Activated B cell treated with CpG ODN at 0.5 μM for 24 hours (primary cell): ENCODE results near the gene NKIRAS1. TPM values are rescaled to one million over a fixed set of nuclear protein-coding genes. Genes with fewer than 3 reads are reported as not detected.

Experiments
- ATAC-seq: fragments of 200-7000 bp; cut with Tn5 transposase; one replicate; pipeline ENCODE4 v1.10.0; 2021; ENCODE audit warnings: low read depth, mild to moderate bottlenecking, moderate library complexity
- CTCF ChIA-PET: fragments of 350-600 bp; sonication (Branson Sonifier 250); formaldehyde crosslinking; loops from one replicate; lab custom pipeline; 2021; ENCODE audit warnings: antibody characterized with exemption; lab: Charles Lee
- POLR2A ChIA-PET: fragments of 350-600 bp; sonication (Branson Sonifier 250); formaldehyde crosslinking; loops from one replicate; lab custom pipeline; 2021; ENCODE audit warnings: antibody characterized with exemption; lab: Charles Lee
- DNase-seq: peaks from one replicate; pipeline ENCODE4 v3.0.0; 2022
- H3K27ac Mint-ChIP-seq: one replicate; pipeline ENCODE4 v1.8.0; 2020; ENCODE audit warnings: mixed read lengths
- H3K27me3 Mint-ChIP-seq: one replicate; pipeline ENCODE4 v1.8.0; 2021; ENCODE audit warnings: mixed read lengths
- H3K36me3 Mint-ChIP-seq: one replicate; pipeline ENCODE4 v1.8.0; 2021; ENCODE audit warnings: low read depth, mixed read lengths
- H3K4me1 Mint-ChIP-seq: one replicate; pipeline ENCODE4 v1.8.0; 2021; ENCODE audit warnings: mixed read lengths
- H3K4me3 Mint-ChIP-seq: one replicate; pipeline ENCODE4 v1.8.0; 2020; ENCODE audit warnings: mild to moderate bottlenecking, mixed read lengths
- H3K9me3 Mint-ChIP-seq: one replicate; pipeline ENCODE4 v1.8.0; 2020; ENCODE audit warnings: mixed read lengths
- CTCF ChIP-seq: fragments of 200-600 bp; IDR thresholded peaks from one replicate; pipeline ENCODE4 v1.8.0; 2022; ENCODE audit warnings: antibody characterized with exemption, mild to moderate bottlenecking
- intact Hi-C: fragments of 100-400 bp; cut with micrococcal nuclease; formaldehyde crosslinking; loops from one replicate; pipeline ENCODE4 v1.15.1; 2024
- total RNA-seq: library from RNA; stranded (reverse); gene quantifications from 2 replicates; pipeline ENCODE4 v1.2.3, GENCODE V29; 2022

NKIRAS1 gene
- total RNA-seq, 1 donor from 2014 or later: 3.4 TPM

GRCh38 chr3:23942546-23942945, 25.8 kb upstream of the NKIRAS1 start:
- no peak for TF ChIP-seq CTCF
- no peaks in the 10 kb centered on the region for H3K27me3 Mint-ChIP-seq
- POLR2A ChIA-PET: interaction anchor here (2.9 kb wide), 1 partner anchor 25 kb away, joined by 8 read pairs; the partner anchor contains the start of genes NKIRAS1 and RPL15
- H3K9me3 Mint-ChIP-seq: no peaks in the 10 kb centered on the region
- intact Hi-C loops: loop anchor here (10.0 kb wide), 1 partner anchor 1722 kb away; the partner anchor contains the start of gene TOP2B
- H3K4me3 Mint-ChIP-seq: no peak overlapping the region
- DNase-seq: no peak
- no peak overlapping the region for H3K27ac Mint-ChIP-seq
- CTCF ChIA-PET: no interaction called here
- peaks cover 2% of the 10 kb centered on the region for H3K36me3 Mint-ChIP-seq
- H3K4me1 Mint-ChIP-seq: peaks cover 16% of the 10 kb centered on the region
- no peak for ATAC-seq

- ATAC-seq (no peak), DNase-seq (no peak)
- Mint-ChIP-seq H3K27ac (no peak overlapping the region), H3K4me1 (peaks cover 11% of the 10 kb centered on the region), H3K4me3 (no peak overlapping the region), H3K9me3 (no peaks in the 10 kb centered on the region), H3K36me3 (peaks cover 2% of the 10 kb centered on the region), H3K27me3 (peaks cover 8% of the 10 kb centered on the region)
- intact Hi-C loops: loop anchor here (10.0 kb wide), 1 partner anchor 1723 kb away; the partner anchor contains the start of gene TOP2B
- CTCF ChIA-PET: interaction anchor here (1.0 kb wide), 1 partner anchor 17 kb away, joined by 4 read pairs; no protein-coding TSS in a partner anchor
- no peak for TF ChIP-seq CTCF
- POLR2A ChIA-PET: interaction anchor here (2.9 kb wide), 1 partner anchor 24 kb away, joined by 8 read pairs; the partner anchor contains the start of genes NKIRAS1 and RPL15
Measured at GRCh38 chr3:23941440-23941839, 24.6 kb upstream of the NKIRAS1 start.

- Mint-ChIP-seq H3K27me3 (peaks cover 8% of the 10 kb centered on the region), H3K36me3 (no peaks in the 10 kb centered on the region), H3K4me1 (peaks cover 8% of the 10 kb centered on the region), H3K9me3 (no peaks in the 10 kb centered on the region), H3K4me3 (no peak overlapping the region), H3K27ac (no peak overlapping the region)
- no peak for ATAC-seq
- intact Hi-C loops: loop anchor here (10.0 kb wide), 1 partner anchor 1724 kb away; the partner anchor contains the start of gene TOP2B
- DNase-seq: no peak
- CTCF ChIA-PET: interaction anchor here (1.0 kb wide), 1 partner anchor 17 kb away, joined by 4 read pairs; no protein-coding TSS in a partner anchor
- POLR2A ChIA-PET: interaction anchor here (2.9 kb wide), 1 partner anchor 24 kb away, joined by 8 read pairs; the partner anchor contains the start of genes NKIRAS1 and RPL15
- no peak for TF ChIP-seq CTCF
Measured at GRCh38 chr3:23940775-23941174, 24.0 kb upstream of the NKIRAS1 start.

- Mint-ChIP-seq H3K27me3 (peaks cover 8% of the 10 kb centered on the region), H3K9me3 (no peaks in the 10 kb centered on the region), H3K4me3 (no peak overlapping the region), H3K36me3 (no peaks in the 10 kb centered on the region), H3K4me1 (no peaks in the 10 kb centered on the region), H3K27ac (no peak overlapping the region)
- TF ChIP-seq CTCF: no peak
- intact Hi-C loops: no loop called here
- ChIA-PET POLR2A (no interaction called here), CTCF (no interaction called here)
- DNase-seq (no peak), ATAC-seq (no peak)
Measured at GRCh38 chr3:23938688-23939087, 21.9 kb upstream of the NKIRAS1 start.

GRCh38 chr3:23937296-23937695, 20.5 kb upstream of the NKIRAS1 start:
- no peak for DNase-seq
- Mint-ChIP-seq H3K4me1 (no peaks in the 10 kb centered on the region), H3K27me3 (peaks cover 8% of the 10 kb centered on the region), H3K36me3 (no peaks in the 10 kb centered on the region), H3K9me3 (no peaks in the 10 kb centered on the region), H3K27ac (no peak overlapping the region), H3K4me3 (no peak overlapping the region)
- POLR2A ChIA-PET: interaction anchor here (0.7 kb wide), 2 partner anchors 13 to 15 kb away, joined by 5 to 6 read pairs; no protein-coding TSS in a partner anchor
- TF ChIP-seq CTCF: no peak
- CTCF ChIA-PET: no interaction called here
- intact Hi-C loops: no loop called here
- ATAC-seq: no peak
